ENCODE measurements around the gene TPO. TPM values are rescaled to one million over a fixed set of nuclear protein-coding genes. Genes with fewer than 3 reads are reported as not detected.

Gene TPO
- total RNA-seq, 4 donors from 2014 or later: 4,215 to 7,965 (median 5,966) TPM

- Histone ChIP-seq H3K27ac (peak overlapping the region in 1 of 3 donors; percentile 51), H3K4me3 (replicated peaks in 1 of 3) (no peak overlapping the region), H3K27me3 (no peaks in the 10 kb centered on the region), H3K36me3 (peaks cover 50 to 62% of the 10 kb centered on the region in 2 donors), H3K9me3 (no peaks in the 10 kb centered on the region), H3K4me1 (peaks cover 0 to 12% of the 10 kb centered on the region in 2 donors)
- intact Hi-C loops (cut with DNase I): no loop called here
- peak in 1 of 2 donors; percentile 14 for DNase-seq
- TF ChIP-seq POLR2A (IDR thresholded peaks at IDR 0.05): no peak
- no peak for TF ChIP-seq CTCF (IDR thresholded peaks at IDR 0.05)
- WGBS, 2 donors: 65 to 68% methylated on average over 5 of the region's 5 CpGs
Observed at GRCh38 chr2:1509271-1510065, 96.2 kb downstream of the TPO start.

- no peak overlapping the region for H3K4me3 ChIP-seq (replicated peaks in 1 of 3)
- H3K27me3 ChIP-seq: no peaks in the 10 kb centered on the region
- TF ChIP-seq CTCF (IDR thresholded peaks at IDR 0.05) (no peak), POLR2A (IDR thresholded peaks at IDR 0.05) (peak in 1 of 2 donors; percentile 7)
- H3K9me3 ChIP-seq: no peaks in the 10 kb centered on the region
- peak in 1 of 2 donors; percentile 4 for DNase-seq
- peaks cover 50 to 62% of the 10 kb centered on the region in 2 donors for H3K36me3 ChIP-seq
- H3K4me1 ChIP-seq: peaks cover 0 to 12% of the 10 kb centered on the region in 2 donors
- WGBS, 2 donors: 64 to 69% methylated on average over 4 of the region's 4 CpGs
- peak overlapping the region in 2 of 3 donors; percentile 6 to 24 for H3K27ac ChIP-seq
- intact Hi-C loops (cut with DNase I): no loop called here
Observed at GRCh38 chr2:1510176-1510575, 96.9 kb downstream of the TPO start.

- WGBS, 2 donors: 95 to 96% methylated on average over 2 to 3 of the region's 6 CpGs
- Histone ChIP-seq H3K27me3 (no peaks in the 10 kb centered on the region), H3K4me3 (replicated peaks in 1 of 3) (no peak overlapping the region), H3K4me1 (peaks cover 0 to 12% of the 10 kb centered on the region in 2 donors), H3K36me3 (peaks cover 63 to 74% of the 10 kb centered on the region in 2 donors), H3K9me3 (no peaks in the 10 kb centered on the region), H3K27ac (no peak overlapping the region)
- intact Hi-C loops (cut with DNase I): no loop called here
- peak in 1 of 2 donors; percentile 8 for DNase-seq
- no peak for TF ChIP-seq CTCF (IDR thresholded peaks at IDR 0.05)
- no peak for TF ChIP-seq POLR2A (IDR thresholded peaks at IDR 0.05)
Observed at GRCh38 chr2:1511455-1511854, 98.2 kb downstream of the TPO start.

GRCh38 chr2:1512321-1513289 is 99.3 kb downstream of the TPO start:
- intact Hi-C loops (cut with DNase I): no loop called here
- Histone ChIP-seq H3K27ac (no peak overlapping the region), H3K4me3 (replicated peaks in 1 of 3) (no peak overlapping the region), H3K4me1 (peaks cover 0 to 12% of the 10 kb centered on the region in 2 donors), H3K27me3 (no peaks in the 10 kb centered on the region), H3K36me3 (peaks cover 74 to 85% of the 10 kb centered on the region in 2 donors), H3K9me3 (no peaks in the 10 kb centered on the region)
- WGBS, 2 donors: 89 to 91% methylated on average over 25 to 29 of the region's 36 CpGs
- peak in 1 of 2 donors; percentile 11 for DNase-seq
- no peak for TF ChIP-seq CTCF (IDR thresholded peaks at IDR 0.05)
- peak in 1 of 2 donors; percentile 23 for TF ChIP-seq POLR2A (IDR thresholded peaks at IDR 0.05)

Measured in thyroid gland (tissue), 4 donors.